Bronchial epithelial cell (primary cell): Measurements from ENCODE around the gene IFRD1. TPM values are rescaled to one million over a fixed set of nuclear protein-coding genes. Genes with fewer than 3 reads are reported as not detected.
A peak's percentile ranks its signal among the peaks of the same experiment; 100 is the strongest.
"Not testable (repeated sequence)": the region's sequence is repeated elsewhere in the genome, so short reads cannot be mapped to it uniquely, and the experiment has no call there.

Source experiments
- DNase-seq: peaks from one replicate; pipeline ENCODE4 v3.0.0-alpha.2; 2010; ENCODE audit warnings: low read depth
- FAIRE-seq: peaks from 2 replicates; lab custom pipeline; 2011; peaks lifted over from hg19 to GRCh38; lab: Jason Lieb, UNC
- H3K27me3 ChIP-seq: 2 replicates; pipeline ENCODE4 v1.5.1; 2011; ENCODE audit warnings: low read length; ENCODE audit not compliant: control insufficient read depth, insufficient read depth
- H3K36me3 ChIP-seq: 2 replicates; pipeline ENCODE4 v1.5.1; 2011; ENCODE audit warnings: low read length; ENCODE audit not compliant: control insufficient read depth, insufficient read depth
- H3K4me3 ChIP-seq: 2 replicates; pipeline ENCODE4 v1.5.1; 2011; ENCODE audit warnings: mild to moderate bottlenecking, low read depth, low read length, control low read depth
- CTCF ChIP-seq: IDR thresholded peaks from 2 replicates; pipeline ENCODE4 v1.5.1; 2011; ENCODE audit warnings: mild to moderate bottlenecking, moderate library complexity, low read length, control low read depth, inconsistent platforms; ENCODE audit not compliant: insufficient read depth, severe bottlenecking
- total RNA-seq: library from RNA; depleted of rRNA; stranded (reverse); fragments of >200 nt; gene quantifications from 2 replicates; pipeline ENCODE4 v1.2.1, GENCODE V29; 2014

The IFRD1 gene
- total RNA-seq, 1 donor from 2014 or later = 92.1 TPM

- no peak for TF ChIP-seq CTCF
- FAIRE-seq = no peak
- Histone ChIP-seq H3K27me3 (no peaks in the 10 kb centered on the region), H3K36me3 (no peaks in the 10 kb centered on the region), H3K4me3 (peak overlapping the region; percentile 97)
- peak; percentile 92 for DNase-seq
These were observed 824 bp downstream of the IFRD1 start for GRCh38 chr7:112450807-112451761.

- H3K4me3 ChIP-seq = peak overlapping the region; percentile 97
- H3K36me3 ChIP-seq = no peaks in the 10 kb centered on the region
- H3K27me3 ChIP-seq = no peaks in the 10 kb centered on the region
- peak; percentile 39 for DNase-seq
- TF ChIP-seq CTCF = peak; percentile 23
- no peak for FAIRE-seq
These were observed 2.0 kb downstream of the IFRD1 start for GRCh38 chr7:112452102-112452888.

- H3K27me3 ChIP-seq = no peaks in the 10 kb centered on the region
- peak; percentile 82 for DNase-seq
- FAIRE-seq = no peak
- H3K36me3 ChIP-seq = peaks cover 1% of the 10 kb centered on the region
- H3K4me3 ChIP-seq = no peak overlapping the region
- no peak for TF ChIP-seq CTCF
These were observed 3.4 kb downstream of the IFRD1 start for GRCh38 chr7:112453505-112454171.

- H3K36me3 ChIP-seq, H3K27me3 ChIP-seq, DNase-seq, FAIRE-seq, H3K4me3 ChIP-seq: not testable (repeated sequence)
These were observed 3.9 kb downstream of the IFRD1 start for GRCh38 chr7:112454191-112454590.

- Histone ChIP-seq H3K36me3 (peaks cover 6% of the 10 kb centered on the region), H3K4me3 (no peak overlapping the region), H3K27me3 (no peaks in the 10 kb centered on the region)
- DNase-seq (no peak), FAIRE-seq (no peak)
- TF ChIP-seq CTCF = no peak
These were observed 9.4 kb downstream of the IFRD1 start for GRCh38 chr7:112459645-112460044.
